RPMI7951 (cell line): Measurements from ENCODE around the gene PTGS1. TPM values are rescaled to one million over a fixed set of nuclear protein-coding genes. Genes with fewer than 3 reads are reported as not detected.
A peak's percentile ranks its signal among the peaks of the same experiment; 100 is the strongest.
"Not testable (repeated sequence)": the region's sequence is repeated elsewhere in the genome, so short reads cannot be mapped to it uniquely, and the experiment has no call there.

Experiments used
- DNase-seq: peaks from one replicate; pipeline ENCODE4 v3.0.0-alpha.2; 2012; ENCODE audit warnings: low read depth
- total RNA-seq: library from RNA; depleted of rRNA; stranded (reverse); fragments of >200 nt; shearing (Covaris generic); gene quantifications from 2 replicates; pipeline ENCODE4 v1.2.3, GENCODE V29; 2014

The PTGS1 gene
- total RNA-seq, 1 experiment from 2014 or later: 11.5 TPM

GRCh38 chr9:122347348-122348287 is 23.2 kb upstream of the PTGS1 start:
- peak; percentile 37 for DNase-seq

DNA sequence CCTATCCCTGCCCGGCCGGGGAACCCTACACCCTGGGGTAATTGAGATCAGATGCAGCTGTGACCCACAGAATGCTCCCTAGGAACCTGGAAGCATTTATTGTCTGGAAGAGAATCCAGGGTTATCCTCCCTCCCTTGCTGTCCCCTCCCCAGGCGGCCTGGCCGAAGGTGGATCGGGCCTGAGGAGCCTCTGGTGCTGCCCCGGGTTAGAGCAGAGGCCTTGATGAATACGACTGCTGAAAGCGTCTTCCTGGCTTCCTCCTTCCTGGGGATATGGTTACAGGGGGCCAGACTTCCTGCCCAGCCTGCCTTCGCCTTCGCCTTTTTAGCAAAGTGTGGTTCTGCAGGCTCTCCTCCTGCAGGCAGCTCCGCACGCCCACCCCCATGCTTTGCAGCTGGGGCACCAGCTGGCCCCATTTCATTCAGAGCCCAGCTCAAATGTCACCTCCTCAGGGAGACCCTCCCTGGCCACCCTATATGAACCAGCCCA is 22.5 kb upstream of the PTGS1 start:
- no peak for DNase-seq

DNA sequence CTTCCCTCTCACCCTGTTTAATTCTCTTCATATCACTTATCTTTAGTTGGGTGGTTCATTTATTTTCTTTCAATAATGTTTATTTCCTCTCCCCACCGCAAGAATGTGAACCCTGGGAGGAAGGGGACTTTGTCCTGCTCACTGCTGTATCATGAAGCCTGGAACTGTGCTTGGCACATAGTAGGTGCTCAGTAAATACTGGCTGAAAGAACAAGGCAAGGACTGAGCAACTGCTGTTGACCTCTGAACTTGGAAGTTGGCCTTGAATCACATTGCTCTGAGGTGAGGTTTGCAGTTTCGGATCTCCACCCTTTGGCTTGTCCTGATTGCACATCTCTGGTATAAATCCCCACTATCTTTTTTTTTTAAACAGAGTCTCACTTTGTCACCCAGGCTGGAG is 22.0 kb upstream of the PTGS1 start:
- no peak for DNase-seq

- DNase-seq: no peak
Observed at GRCh38 chr9:122349201-122349600, 21.6 kb upstream of the PTGS1 start.

DNA sequence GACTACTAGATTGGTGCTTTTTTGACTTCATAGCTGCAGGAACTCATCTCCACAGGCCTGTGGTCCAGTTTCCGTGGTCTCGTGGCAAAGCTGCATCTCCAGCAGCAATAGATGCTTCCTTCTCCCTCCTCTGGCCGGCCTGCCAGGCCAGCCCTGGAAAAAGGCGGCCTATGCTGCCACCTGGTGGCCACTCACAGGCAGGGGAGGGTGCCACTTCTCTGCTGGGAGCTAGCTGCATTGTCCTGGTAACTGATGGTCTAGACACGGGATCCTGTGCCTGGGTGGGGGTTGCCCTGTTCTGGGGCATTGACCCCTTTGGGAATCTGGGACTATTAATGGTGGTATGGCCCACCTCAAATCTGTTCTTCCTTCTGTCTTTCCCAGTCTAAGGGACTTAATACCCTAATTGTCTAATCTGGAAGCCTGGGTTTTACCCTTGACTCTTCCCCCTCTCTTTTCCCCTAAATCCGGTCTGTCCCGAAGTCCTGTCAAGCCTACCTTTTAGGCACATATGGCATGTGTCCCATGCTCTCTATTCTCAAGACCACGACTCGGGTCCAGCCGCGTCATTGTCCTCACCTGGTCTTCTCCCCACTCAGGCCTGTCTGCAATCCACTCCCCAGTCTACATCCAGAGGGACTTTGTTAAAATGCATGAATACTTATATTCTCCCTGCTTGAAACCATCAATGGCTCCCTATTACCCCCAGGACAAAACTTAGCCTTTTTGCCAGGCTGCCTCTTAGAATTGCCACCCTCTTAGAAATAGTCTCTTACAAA is 20.1 kb upstream of the PTGS1 start:
- DNase-seq: peak; percentile 57

- DNase-seq: no peak
Observed at GRCh38 chr9:122354536-122355199, 16.2 kb upstream of the PTGS1 start.

- DNase-seq: no peak
Observed at GRCh38 chr9:122355336-122355875, 15.4 kb upstream of the PTGS1 start.

- DNase-seq: no peak
Observed at GRCh38 chr9:122356627-122357026, 14.2 kb upstream of the PTGS1 start.

DNA sequence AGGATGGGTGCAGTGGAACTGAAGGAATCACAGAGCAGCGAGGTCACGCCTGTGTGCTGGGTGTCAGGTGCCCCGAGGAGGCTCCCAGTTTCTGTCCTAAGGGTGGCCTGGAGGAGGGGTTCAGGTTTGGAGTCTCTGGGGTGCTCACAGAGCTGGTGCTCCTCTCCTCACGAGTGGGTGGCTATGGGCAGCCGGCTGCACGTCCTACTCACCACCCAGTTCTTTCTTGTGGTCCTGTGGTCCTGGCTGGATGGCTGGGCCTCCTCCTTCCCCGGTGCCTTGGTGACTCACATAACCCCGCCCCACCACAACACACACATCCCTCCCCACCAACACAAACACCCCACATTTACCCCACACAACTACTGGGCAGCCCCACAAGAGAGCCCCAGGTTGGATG is 9.9 kb upstream of the PTGS1 start:
- peak; percentile 56 for DNase-seq

GRCh38 chr9:122363131-122363530 is 7.7 kb upstream of the PTGS1 start:
- DNase-seq: not testable (repeated sequence)

GRCh38 chr9:122364117-122364782 is 6.6 kb upstream of the PTGS1 start:
- no peak for DNase-seq

GRCh38 chr9:122364783-122365150 is 6.1 kb upstream of the PTGS1 start:
- DNase-seq: no peak

- no peak for DNase-seq
Observed at GRCh38 chr9:122366074-122366660, 4.7 kb upstream of the PTGS1 start.

DNA sequence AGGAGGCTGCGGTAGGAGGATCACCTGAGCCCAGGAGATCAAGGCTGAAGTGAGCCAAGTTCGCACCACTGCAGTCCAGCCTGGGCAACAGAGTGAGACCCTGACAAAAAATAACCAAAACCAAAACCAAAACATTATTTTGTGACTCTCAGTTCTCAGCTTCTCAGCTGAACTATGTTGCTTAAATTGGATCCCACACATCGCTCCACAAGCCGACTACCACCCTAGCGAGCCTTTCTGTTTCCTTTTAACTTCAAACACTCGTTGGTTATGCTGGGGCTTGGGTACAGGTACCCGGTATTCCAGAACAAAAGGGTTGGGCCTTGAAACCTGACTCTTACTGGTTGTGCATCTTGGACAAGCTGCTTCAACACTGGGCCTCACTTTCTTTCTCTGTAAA is 3.8 kb upstream of the PTGS1 start:
- no peak for DNase-seq

DNA sequence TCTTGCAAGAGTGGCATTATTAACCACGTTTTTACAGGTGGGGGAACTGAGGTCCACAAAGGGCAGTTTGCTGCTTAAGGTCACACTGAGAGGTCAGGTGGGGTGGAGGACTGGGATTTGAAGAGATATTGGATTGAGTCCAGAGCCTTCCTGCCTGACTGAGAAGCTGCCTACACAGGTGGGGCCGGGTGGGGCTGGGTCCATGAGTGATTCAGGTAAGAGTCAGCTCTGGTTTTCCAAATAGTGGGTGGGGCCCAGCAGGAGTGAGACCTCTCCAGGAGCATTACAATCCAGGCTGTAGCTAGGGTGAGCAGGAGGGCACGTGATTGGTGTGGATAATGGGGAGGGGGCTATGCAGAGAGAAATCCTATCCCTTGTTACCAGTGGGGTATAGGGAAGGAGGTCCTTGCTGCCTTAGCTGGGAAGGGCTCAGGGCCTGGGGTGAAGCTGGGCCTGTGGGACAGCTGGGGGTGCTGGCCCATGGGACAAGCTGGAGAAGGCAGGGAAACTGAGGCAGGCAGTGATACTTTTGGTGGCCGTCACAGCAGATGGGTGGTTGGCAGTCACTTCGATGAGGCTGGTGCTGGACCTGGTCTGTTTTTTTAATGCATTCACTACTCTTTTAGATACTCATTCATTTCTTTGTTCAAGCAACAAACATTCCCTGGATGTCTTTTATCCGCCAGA is 2.9 kb upstream of the PTGS1 start:
- no peak for DNase-seq

GRCh38 chr9:122368642-122369041 is 2.2 kb upstream of the PTGS1 start:
- DNase-seq: no peak

DNA sequence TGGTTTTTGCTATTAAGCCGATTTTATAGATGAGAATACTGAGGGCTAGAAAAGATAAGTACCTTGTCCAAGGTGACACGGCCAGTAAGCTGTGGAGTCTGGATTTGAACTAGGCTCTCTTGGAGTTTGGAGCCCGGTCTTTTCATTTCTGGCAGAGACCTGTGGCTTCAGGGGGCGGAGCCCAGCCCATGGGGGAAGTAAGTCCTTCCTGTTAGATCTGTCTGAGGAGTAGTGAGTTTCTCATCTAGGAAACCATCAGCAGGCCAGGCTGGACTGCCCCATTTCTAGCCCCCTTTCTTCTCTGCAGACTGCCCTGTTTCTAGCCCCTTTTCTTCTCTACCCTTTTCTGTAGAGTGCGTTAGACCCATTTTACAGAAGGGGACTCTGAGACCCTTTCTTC is 521 bp upstream of the PTGS1 start:
- DNase-seq: no peak

DNA sequence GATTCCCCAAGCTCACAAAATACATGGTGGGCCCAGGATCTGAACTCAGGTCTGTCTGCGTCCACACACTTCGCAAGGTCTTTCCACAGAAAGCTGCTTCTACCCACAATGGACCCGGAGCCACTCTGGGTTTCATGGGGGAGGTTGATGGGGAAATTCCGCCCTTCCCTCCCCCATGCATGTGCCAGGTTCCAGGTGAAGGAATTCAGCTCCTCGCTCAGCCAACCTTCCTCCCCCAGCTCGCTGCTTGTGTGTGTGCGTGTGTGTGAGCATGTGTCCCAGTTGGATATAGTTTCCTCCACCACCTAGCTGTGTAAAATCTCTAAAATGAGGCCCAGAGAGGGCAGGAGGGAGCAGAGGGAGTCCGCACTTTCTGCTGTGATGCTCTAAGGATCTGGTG is 1.0 kb downstream of the PTGS1 start:
- no peak for DNase-seq

DNA sequence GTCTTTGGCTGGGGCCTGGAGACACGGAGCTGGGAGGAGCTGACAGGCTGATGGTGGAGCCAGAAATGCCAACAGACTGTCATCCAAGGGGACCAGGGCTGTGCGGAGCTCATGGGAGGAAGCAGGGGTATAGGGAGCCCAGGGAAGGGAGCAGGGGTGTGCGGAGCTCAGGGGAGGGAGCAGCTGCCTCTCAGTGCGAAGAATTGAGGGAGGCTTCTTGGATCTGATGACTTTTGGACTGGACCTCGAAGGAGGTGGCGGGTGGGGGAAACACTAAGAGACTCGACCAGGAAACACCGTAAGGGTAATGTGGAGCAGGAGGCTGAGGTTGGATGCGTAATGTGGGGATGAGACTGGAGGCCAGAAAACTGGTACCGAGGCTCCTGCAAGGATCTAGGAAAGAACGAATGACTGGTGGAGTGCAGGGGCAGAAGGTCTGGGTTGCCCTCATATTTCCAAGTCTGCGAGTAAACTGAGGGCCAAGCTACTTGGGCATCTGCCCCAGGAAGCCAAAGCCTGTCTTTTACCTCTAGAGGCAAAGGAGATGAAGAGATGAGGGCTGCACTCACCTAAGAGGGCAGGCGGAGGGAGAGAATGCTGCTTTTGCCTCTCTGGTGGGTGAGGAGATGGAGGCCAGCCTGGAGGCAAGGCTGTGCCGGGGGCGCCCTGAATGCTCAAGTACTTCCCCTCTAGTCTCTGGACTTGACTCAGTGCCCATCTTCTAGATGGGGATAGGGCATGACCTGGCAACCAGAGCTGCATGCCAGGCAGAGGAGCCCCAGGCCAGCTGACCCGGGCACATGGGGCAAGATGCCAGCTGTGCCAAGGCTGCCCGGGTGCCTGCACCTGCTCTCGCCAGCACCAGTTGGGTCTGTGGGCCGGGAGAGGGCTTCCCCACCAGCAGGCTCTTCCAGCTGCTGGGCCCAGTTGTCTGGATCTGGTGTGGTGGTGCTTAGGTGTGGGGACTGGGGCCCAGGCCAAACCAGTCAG is 2.3 kb downstream of the PTGS1 start:
- DNase-seq: no peak
